OCI-LY7 (cell line): ENCODE measurements around the gene RREB1. TPM values are rescaled to one million over a fixed set of nuclear protein-coding genes. Genes with fewer than 3 reads are reported as not detected.

ENCODE experiments used
- BruUV-seq: library from RNA; stranded (reverse); fragments of 400-500 nt; replicated peaks from 2 replicates; lab custom pipeline; 2021; lab: Mats Ljungman, UMichigan
- CTCF ChIA-PET: fragments of 300-600 bp; sonication (Branson Sonifier 250); formaldehyde crosslinking; loops from one replicate; lab custom pipeline; 2022; ENCODE audit warnings: antibody characterized with exemption; ENCODE audit not compliant: unreplicated experiment; lab: Charles Lee
- POLR2A ChIA-PET: fragments of 300-600 bp; sonication (Branson Sonifier 250); formaldehyde crosslinking; loops from one replicate; lab custom pipeline; 2022; ENCODE audit warnings: antibody characterized with exemption; lab: Charles Lee
- DNase-seq: peaks from one replicate; pipeline ENCODE4 v3.0.0-alpha.2; 2015; ENCODE audit warnings: low spot score
- H2AFZ ChIP-seq: fragments of 200-600 bp; sonication (generic), shearing (Covaris generic); 2 replicates; pipeline ENCODE4 v1.6.1; 2014; ENCODE audit warnings: mild to moderate bottlenecking, antibody characterized with exemption, low read length, moderate library complexity
- H3K27ac ChIP-seq: fragments of 200-600 bp; sonication (generic); 2 replicates; pipeline ENCODE4 v1.5.1; 2014; ENCODE audit warnings: mixed run types, low read depth, mild to moderate bottlenecking, moderate library complexity, low read length, inconsistent platforms; ENCODE audit not compliant: poor library complexity, severe bottlenecking
- H3K36me3 ChIP-seq: fragments of 200-600 bp; sonication (generic); 2 replicates; pipeline ENCODE4 v1.6.1; 2014; ENCODE audit warnings: mild to moderate bottlenecking, antibody characterized with exemption, low read length, moderate library complexity, mixed read lengths; ENCODE audit not compliant: insufficient read depth
- H3K4me1 ChIP-seq: fragments of 200-600 bp; sonication (generic); 2 replicates; pipeline ENCODE4 v1.5.1; 2014; ENCODE audit warnings: mild to moderate bottlenecking, low read length; ENCODE audit not compliant: insufficient read depth, poor library complexity, severe bottlenecking
- H3K4me2 ChIP-seq: fragments of 200-600 bp; sonication (generic); 2 replicates; pipeline ENCODE4 v1.6.1; 2014; ENCODE audit warnings: mild to moderate bottlenecking, low read length
- H3K4me3 ChIP-seq: fragments of 200-600 bp; sonication (generic); 2 replicates; pipeline ENCODE4 v1.5.1; 2014; ENCODE audit warnings: mild to moderate bottlenecking, low read depth, low read length; ENCODE audit not compliant: poor library complexity, severe bottlenecking
- H3K79me2 ChIP-seq: fragments of 200-600 bp; sonication (generic); 2 replicates; pipeline ENCODE4 v1.6.1; 2016; ENCODE audit warnings: low read depth, mild to moderate bottlenecking, low read length, moderate library complexity, mixed read lengths; ENCODE audit not compliant: insufficient read depth
- H3K9me2 ChIP-seq: fragments of 200-600 bp; sonication (generic); 2 replicates; pipeline ENCODE4 v1.6.1; 2016; ENCODE audit warnings: mild to moderate bottlenecking, low read length, mixed read lengths; ENCODE audit not compliant: insufficient read depth
- H3K9me3 ChIP-seq: fragments of 200-600 bp; sonication (generic); 2 replicates; pipeline ENCODE4 v1.6.1; 2014; ENCODE audit warnings: mild to moderate bottlenecking, mixed run types, low read length, mixed read lengths
- H4K20me1 ChIP-seq: fragments of 200-600 bp; sonication (generic); 2 replicates; pipeline ENCODE4 v1.6.1; 2014; ENCODE audit warnings: mild to moderate bottlenecking, antibody characterized with exemption, low read length, moderate library complexity, mixed read lengths; ENCODE audit not compliant: insufficient read depth
- EZH2phosphoT487 ChIP-seq: fragments of 200-600 bp; sonication (generic); IDR thresholded peaks from 2 replicates; pipeline ENCODE4 v1.6.1; 2018; ENCODE audit warnings: low read depth, borderline replicate concordance, mild to moderate bottlenecking, mixed run types, antibody characterized with exemption, low read length, moderate library complexity, mixed read lengths
- intact Hi-C: fragments of 100-400 bp; cut with micrococcal nuclease; formaldehyde crosslinking; loops from one replicate; pipeline ENCODE4 v1.10.0; 2022; ENCODE audit not compliant: unreplicated experiment
- total RNA-seq, 2 experiments: library from RNA; depleted of rRNA in 1 of 2; stranded (reverse); fragments of >200 nt in 1 of 2; shearing (Covaris generic) in 1 of 2; gene quantifications; 2 replicates each; pipeline ENCODE4 v1.2.3, GENCODE V29; 2014 to 2022
- TF ChIP-seq, protein P1 (sequence below): fragments of 200-600 bp; sonication (generic); conservative IDR thresholded peaks from 2 replicates; pipeline ENCODE4 v1.5.1; 2014; ENCODE audit warnings: mild to moderate bottlenecking, antibody characterized with exemption, low read length, moderate library complexity, mixed read lengths

The RREB1 gene
- total RNA-seq, 2 experiments from 2014 or later: 4.4 to 7.1 TPM

- TF ChIP-seq, protein P1, sequence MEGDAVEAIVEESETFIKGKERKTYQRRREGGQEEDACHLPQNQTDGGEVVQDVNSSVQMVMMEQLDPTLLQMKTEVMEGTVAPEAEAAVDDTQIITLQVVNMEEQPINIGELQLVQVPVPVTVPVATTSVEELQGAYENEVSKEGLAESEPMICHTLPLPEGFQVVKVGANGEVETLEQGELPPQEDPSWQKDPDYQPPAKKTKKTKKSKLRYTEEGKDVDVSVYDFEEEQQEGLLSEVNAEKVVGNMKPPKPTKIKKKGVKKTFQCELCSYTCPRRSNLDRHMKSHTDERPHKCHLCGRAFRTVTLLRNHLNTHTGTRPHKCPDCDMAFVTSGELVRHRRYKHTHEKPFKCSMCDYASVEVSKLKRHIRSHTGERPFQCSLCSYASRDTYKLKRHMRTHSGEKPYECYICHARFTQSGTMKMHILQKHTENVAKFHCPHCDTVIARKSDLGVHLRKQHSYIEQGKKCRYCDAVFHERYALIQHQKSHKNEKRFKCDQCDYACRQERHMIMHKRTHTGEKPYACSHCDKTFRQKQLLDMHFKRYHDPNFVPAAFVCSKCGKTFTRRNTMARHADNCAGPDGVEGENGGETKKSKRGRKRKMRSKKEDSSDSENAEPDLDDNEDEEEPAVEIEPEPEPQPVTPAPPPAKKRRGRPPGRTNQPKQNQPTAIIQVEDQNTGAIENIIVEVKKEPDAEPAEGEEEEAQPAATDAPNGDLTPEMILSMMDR: no peak
- no peak for TF ChIP-seq EZH2phosphoT487
- intact Hi-C loops: no loop called here
- Histone ChIP-seq H2AFZ (no peak overlapping the region), H3K4me2 (no peak overlapping the region), H3K36me3 (no peaks in the 10 kb centered on the region), H3K9me2 (no peaks in the 10 kb centered on the region), H3K4me1 (no peaks in the 10 kb centered on the region), H3K9me3 (no peaks in the 10 kb centered on the region), H3K4me3 (no peak overlapping the region), H3K79me2 (no peaks in the 10 kb centered on the region), H3K27ac (no peak overlapping the region), H4K20me1 (no peaks in the 10 kb centered on the region)
- DNase-seq: no peak
- ChIA-PET POLR2A (interaction anchor here (0.8 kb wide), 1 partner anchor 58 kb away, joined by 3 read pairs; no protein-coding TSS in a partner anchor), CTCF (no interaction called here)
- BruUV-seq: no TSS peak
Measured at GRCh38 chr6:7224731-7225130, 117.0 kb downstream of the RREB1 start.

- ChIA-PET POLR2A (interaction anchor here (0.7 kb wide), 1 partner anchor 150 kb away, joined by 5 read pairs; no protein-coding TSS in a partner anchor), CTCF (no interaction called here)
- no peaks in the 10 kb centered on the region for H3K9me2 ChIP-seq
- no peak overlapping the region for H3K4me3 ChIP-seq
- no peak overlapping the region for H2AFZ ChIP-seq
- no TSS peak for BruUV-seq
- no peak for DNase-seq
- H3K79me2 ChIP-seq: no peaks in the 10 kb centered on the region
- H3K4me1 ChIP-seq: no peaks in the 10 kb centered on the region
- H4K20me1 ChIP-seq: no peaks in the 10 kb centered on the region
- H3K36me3 ChIP-seq: no peaks in the 10 kb centered on the region
- H3K27ac ChIP-seq: no peak overlapping the region
- H3K4me2 ChIP-seq: no peak overlapping the region
- no peak for TF ChIP-seq EZH2phosphoT487
- TF ChIP-seq, protein P1: no peak
- intact Hi-C loops: no loop called here
- no peaks in the 10 kb centered on the region for H3K9me3 ChIP-seq
Measured at GRCh38 chr6:7228662-7229375, 121.1 kb downstream of the RREB1 start.
